GM19025 (cell line): ENCODE measurements around the gene ENO2.

Experiments
- ATAC-seq: cut with Tn5 transposase; IDR thresholded peaks from one replicate; pipeline ENCODE4 v1.9.1; 2021; ENCODE audit warnings: mild to moderate bottlenecking, low read depth, moderate library complexity; ENCODE audit not compliant: unreplicated experiment

Gene ENO2

DNA sequence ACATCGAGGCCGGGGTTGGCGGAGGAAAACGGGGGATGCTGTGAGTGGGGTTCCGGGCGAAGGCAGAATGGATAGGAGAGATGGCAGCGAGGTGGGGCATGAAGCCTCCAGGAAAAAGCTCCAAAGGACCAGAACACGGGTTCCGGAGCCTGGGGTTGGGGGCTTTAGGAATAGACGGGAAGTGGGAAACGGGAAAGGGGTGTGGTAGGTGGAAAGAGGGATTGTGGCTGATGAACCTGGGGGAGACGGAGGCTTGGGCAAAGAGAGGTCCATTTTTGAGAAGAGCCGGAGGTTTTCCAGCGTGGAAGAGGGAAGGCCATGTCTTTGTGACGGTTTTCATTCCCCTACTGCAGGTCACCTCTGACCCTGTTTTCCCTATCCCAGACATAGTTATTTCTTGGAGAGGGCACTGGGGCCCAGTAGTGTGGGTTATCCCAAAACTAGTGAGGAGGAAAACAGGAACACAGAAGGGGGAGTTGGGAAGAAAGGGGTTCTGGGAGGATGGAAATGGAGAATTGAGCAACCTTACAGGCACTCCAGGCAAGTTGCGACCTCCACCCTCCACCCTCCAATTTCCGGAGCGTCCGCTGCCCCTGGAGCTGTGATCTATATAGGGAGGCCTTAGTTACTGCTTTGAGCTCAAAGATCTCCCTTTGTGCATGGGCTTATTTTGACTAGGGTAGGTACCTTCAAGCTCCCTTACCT lies 14.5 kb downstream of the ENO2 start:
- ATAC-seq, result no peak

- no peak for ATAC-seq
These were observed 15.4 kb downstream of the ENO2 start for GRCh38 chr12:6929466-6930452.

GRCh38 chr12:6932766-6933165 lies 18.4 kb downstream of the ENO2 start:
- no peak for ATAC-seq

DNA sequence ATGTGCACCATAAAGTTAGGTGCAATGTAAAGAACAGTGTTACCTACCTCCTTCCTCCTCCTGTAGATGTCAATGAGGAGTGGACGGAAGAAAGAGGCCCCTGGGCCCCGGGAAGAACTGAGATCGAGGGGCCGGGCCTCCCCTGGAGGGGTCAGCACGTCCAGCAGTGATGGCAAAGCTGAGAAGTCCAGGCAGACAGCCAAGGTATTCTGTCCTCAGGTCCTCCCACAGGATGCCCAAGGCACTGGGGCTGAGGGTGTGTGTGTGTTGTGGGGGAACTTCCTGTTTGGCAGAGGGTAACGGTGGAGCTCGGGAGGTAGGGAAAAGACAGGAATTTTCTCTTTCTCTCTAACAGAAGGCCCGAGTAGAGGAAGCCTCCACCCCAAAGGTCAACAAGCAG lies 19.7 kb downstream of the ENO2 start:
- no peak for ATAC-seq

DNA sequence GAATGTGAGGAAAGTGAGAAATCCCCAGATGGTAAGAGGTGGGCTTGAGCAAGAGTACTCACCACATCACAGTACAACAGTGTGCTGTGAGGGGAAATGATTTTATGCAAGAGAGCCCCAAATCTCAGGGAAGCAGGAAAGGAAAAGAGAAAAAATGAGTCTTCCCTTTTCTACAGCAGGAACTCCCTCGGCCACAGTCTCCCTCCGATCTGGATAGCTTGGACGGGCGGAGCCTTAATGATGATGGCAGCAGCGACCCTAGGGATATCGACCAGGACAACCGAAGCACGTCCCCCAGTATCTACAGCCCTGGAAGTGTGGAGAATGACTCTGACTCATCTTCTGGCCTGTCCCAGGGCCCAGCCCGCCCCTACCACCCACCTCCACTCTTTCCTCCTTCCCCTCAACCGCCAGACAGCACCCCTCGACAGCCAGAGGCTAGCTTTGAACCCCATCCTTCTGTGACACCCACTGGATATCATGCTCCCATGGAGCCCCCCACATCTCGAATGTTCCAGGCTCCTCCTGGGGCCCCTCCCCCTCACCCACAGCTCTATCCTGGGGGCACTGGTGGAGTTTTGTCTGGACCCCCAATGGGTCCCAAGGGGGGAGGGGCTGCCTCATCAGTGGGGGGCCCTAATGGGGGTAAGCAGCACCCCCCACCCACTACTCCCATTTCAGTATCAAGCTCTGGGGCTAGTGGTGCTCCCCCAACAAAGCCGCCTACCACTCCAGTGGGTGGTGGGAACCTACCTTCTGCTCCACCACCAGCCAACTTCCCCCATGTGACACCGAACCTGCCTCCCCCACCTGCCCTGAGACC lies 21.2 kb downstream of the ENO2 start:
- ATAC-seq, result no peak

DNA sequence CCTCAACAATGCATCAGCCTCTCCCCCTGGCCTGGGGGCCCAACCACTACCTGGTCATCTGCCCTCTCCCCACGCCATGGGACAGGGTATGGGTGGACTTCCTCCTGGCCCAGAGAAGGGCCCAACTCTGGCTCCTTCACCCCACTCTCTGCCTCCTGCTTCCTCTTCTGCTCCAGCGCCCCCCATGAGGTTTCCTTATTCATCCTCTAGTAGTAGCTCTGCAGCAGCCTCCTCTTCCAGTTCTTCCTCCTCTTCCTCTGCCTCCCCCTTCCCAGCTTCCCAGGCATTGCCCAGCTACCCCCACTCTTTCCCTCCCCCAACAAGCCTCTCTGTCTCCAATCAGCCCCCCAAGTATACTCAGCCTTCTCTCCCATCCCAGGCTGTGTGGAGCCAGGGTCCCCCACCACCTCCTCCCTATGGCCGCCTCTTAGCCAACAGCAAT lies 21.8 kb downstream of the ENO2 start:
- no peak for ATAC-seq

- no peak for ATAC-seq
These were observed 22.5 kb downstream of the ENO2 start for GRCh38 chr12:6936636-6937480.

DNA sequence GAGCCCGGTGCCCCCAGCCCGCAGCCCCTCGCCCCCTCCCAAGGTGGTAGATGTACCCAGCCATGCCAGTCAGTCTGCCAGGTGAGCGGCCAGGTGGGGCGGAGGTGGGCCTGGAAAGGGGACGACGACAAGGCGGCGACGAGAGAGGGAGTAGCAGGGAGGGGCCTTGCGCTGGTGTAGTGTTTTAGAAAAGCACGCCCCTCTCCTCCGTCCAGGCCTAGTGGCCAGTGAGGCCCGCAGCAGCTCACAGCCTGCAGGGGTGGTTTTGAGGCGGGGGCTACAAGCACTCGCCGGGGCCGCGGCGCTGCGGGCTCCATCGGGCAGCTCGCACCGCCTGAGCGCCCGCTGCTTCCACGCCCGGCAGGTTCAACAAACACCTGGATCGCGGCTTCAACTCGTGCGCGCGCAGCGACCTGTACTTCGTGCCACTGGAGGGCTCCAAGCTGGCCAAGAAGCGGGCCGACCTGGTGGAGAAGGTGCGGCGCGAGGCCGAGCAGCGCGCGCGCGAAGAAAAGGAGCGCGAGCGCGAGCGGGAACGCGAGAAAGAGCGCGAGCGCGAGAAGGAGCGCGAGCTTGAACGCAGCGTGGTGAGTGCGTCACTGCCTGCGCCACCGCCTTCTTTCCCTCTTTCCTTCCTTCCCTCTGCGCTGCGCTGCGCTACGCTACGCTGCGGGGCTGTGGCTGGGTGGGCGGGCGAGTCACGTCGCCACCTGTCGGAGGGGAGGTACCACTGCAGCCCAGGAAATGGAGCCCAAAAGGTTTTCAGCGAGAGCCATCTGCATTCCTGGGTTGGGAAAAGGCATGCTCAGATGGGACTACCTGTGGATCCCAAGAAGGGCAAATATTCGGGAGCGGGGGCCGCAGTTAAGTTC lies 23.3 kb downstream of the ENO2 start:
- peak; percentile 96 for ATAC-seq

GRCh38 chr12:6938353-6939190 lies 24.2 kb downstream of the ENO2 start:
- no peak for ATAC-seq

DNA sequence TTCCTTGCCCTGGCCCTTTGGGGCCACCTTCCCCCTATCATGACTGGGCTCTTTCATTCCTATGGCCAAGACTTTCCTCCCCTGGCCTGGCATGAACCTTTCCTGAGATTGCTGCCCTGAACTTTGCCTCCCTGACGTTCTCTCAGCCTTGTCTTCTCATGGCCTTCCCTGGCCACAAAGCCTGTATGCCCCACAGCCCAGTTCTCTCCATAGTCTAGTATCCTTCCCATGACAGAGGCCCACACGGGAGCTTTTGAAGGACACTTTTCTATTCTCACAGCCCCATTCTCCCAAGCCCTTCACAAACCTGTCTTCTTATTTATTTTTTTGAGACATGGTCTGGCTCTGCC lies 24.8 kb downstream of the ENO2 start:
- no peak for ATAC-seq

DNA sequence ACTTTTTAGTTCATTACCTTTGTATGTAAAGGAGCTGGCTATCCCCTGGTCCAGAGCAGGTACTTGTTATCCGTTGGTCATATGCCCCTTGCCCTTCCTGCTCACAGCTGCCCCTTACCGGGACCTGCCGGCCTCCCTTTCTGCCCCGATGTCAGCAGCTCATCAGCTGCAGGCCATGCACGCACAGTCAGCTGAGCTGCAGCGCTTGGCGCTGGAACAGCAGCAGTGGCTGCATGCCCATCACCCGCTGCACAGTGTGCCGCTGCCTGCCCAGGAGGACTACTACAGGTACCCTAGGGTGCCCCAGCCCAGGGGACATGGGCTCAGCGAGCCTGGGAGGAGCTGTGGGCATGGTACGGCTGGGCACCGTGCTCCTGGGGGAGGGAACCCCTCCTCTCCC lies 26.9 kb downstream of the ENO2 start:
- no peak for ATAC-seq

- ATAC-seq, result no peak
These were observed 27.4 kb downstream of the ENO2 start for GRCh38 chr12:6941782-6942181.

DNA sequence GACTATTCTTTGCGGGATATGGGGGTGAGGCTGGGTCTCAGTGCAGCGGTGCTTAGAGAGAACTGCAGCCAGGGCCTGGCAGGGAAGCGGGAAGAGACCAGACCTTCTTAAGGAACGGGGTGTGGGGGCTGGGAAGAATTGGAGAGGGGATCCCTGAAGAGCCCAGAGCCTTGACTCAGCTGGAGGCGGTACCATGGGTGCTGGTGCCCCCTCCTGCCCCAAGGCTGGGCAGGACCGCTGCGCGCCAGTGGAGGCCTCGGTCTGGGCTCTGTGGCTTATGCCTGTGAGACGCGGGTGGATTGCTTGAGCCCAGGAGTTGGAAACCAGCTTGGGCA lies 27.9 kb downstream of the ENO2 start:
- ATAC-seq, result no peak

DNA sequence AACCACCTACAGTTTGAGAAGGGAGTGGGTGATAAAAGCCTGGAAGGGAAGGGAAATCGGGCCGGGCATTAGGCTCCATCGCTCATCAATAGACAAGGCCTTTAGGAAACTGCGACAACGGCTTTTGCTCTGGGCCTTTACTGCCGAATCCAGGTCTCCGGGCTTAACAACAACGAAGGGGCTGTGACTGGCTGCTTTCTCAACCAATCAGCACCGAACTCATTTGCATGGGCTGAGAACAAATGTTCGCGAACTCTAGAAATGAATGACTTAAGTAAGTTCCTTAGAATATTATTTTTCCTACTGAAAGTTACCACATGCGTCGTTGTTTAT lies 29.0 kb downstream of the ENO2 start:
- peak; percentile 12 for ATAC-seq

GRCh38 chr12:6943722-6944380 lies 29.5 kb downstream of the ENO2 start, which contains the start of the genes C12orf57 and RNU7-1:
Gene C12orf57, plus strand, starts transcription at chr12:6944022. Its CDS starts 100 bp downstream, at chr12:6944122.
Gene RNU7-1, plus strand, starts transcription at chr12:6943816.
- ATAC-seq, result peak; percentile 31

- peak; percentile 25 for ATAC-seq
These were observed 30.2 kb downstream of the ENO2 start for GRCh38 chr12:6944381-6945186.

GRCh38 chr12:6945613-6946012 lies 31.2 kb downstream of the ENO2 start:
- no peak for ATAC-seq
